Putamen (tissue), 1 donor: ENCODE measurements around the gene TRIM17.
"Not testable (repeated sequence)": the region's sequence is repeated elsewhere in the genome, so short reads cannot be mapped to it uniquely, and the experiment has no call there.

Source experiments
- DNase-seq: peaks from one replicate; pipeline ENCODE4 v3.0.0-alpha.2; 2016; ENCODE audit warnings: low spot score

The TRIM17 gene

DNA sequence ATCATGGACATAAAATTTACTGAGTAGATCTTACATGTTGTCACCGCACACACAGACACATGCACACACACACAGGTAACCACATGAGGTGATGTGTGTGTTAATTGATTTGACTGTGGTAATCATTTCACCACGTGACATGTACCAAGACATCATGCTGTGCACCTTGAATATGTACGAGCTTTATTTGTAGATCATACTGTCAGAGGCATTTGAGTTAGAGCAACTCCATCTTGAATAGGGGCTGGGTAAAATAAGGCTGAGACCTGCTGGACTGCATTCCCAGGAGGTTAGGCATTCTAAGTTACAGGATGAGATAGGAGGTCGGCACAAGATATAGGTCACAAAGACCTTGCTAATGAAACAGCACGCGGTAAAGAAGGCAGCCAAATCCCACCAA, 31.7 kb upstream of the TRIM17 start:
- DNase-seq = no peak

DNA sequence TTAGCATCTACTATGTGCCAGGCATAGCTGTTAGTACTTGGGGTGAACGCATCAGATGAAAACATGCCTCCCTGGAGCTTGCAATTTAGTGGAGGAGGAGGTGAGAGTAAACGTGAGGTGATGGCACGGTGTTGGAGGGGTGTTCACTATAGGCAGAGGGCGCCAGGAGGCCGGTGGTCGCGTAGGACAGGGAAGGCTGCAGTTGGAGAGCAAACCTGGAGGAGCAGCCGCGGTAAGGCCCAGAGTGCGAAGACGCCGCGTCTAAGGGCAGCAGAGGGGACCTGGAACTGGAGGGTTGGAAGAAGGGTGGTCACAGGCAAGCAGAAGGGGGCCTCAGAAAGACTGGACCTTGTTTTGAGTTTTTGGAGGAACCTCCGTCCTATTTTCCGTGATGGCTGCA, 30.2 kb upstream of the TRIM17 start:
- DNase-seq = no peak

DNA sequence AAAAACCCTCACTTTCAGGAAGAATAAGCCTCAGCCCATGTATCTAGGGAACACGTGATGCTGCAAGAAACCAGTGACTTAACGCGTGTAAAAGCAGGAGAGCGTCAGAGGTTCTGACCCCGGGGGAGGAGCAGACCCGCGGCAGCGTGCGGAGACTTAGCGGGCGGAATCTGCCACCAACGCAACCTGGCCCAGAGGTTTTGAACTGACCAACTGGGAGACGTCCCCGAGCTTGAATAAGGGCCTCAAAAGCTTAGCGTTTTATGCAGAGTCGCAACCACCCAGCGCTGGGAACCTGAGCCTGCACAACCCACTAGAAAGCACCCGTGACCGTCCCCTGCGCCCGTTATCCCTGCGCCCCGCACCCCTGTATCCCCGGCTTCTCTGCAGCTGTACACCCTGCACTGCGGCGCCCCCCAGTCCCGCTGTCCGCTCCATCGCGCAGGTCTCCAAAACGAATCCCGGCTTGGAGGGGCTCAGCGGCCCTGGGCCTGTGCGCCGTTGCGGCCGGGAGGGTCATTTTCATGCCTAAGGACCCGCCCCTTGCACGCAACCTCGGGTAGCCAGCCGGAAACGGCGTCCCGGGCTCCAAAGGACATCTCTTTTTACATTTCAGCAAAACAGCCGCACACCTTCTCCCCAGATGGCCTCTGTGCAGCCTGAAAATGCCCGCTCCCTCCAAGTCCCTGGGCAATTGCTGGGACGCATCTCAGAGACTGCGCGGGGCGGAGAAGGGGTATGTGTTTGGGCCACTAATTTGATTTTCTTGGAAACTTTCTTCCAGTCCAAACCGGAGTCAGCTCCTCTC, 29.4 kb upstream of the TRIM17 start:
- DNase-seq = peak; percentile 58

DNA sequence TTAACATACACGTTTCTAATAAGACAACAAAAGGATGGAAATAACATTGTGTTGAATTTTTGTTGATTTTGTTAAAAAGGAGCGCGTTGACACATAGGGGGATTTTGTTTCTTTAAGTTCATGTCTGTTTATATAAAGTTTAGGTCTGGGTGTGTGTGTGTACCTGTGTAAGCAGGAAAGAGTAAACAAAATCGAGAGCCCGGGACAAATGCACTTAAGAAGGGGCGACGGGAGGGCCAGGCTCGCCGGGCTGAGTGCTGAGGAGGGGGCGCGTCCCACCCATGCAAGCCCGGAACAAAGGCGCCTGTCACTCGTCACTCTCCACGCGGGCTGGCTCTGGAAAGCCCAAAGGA, 28.8 kb upstream of the TRIM17 start:
- no peak for DNase-seq

DNA sequence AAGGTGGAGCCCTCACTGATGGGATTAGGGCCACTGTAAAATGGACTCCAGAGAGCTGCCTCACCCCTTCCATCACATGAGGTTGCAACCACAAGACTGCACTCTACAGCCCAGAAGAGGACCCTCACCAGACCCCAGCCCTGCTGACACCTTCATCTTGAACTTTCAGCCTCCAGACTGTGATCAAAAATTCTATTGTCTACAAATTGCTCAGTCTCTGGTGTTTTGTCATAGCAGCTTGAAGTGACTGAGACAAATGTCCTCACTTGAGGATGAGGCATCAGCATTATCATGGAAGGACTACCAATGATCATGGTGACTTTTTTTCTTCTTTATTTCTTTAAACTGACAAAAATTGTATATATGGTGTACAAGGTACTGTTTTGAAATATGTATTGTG, 26.7 kb upstream of the TRIM17 start:
- no peak for DNase-seq

DNA sequence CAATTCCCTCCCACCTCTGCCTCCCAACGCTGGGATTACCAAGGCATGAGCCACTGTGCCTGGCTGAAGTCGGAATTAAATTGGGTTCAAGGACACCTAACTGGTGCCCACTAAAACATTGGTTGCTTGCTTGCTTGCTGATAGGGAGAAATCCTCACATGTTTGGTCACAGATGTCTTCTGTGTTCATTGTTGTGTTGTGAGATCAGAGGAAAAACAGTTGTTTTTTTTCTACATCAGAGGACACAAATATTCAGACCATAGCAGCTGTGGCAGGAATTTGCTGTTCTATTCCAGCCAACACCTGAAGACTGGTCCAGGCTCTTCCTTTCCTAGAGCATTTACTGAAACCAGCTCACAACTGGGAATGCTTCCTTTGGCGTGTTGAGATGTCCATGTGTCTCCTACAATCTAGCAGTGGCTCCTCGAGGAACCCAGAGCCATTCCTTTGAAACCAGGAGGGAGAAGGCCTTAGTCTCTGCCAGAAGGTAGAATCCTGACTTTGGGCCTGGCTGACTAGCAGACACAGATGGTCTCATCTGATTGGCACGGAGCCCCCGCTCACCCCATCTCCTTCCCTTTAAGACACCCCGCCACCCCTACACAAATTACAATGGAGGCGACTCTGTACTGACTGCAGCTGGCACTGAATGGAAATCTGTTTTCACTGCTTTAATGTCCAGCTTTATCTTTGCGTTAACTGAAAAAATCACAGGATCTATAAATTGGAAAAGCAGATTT, 24.3 kb upstream of the TRIM17 start:
- no peak for DNase-seq

DNA sequence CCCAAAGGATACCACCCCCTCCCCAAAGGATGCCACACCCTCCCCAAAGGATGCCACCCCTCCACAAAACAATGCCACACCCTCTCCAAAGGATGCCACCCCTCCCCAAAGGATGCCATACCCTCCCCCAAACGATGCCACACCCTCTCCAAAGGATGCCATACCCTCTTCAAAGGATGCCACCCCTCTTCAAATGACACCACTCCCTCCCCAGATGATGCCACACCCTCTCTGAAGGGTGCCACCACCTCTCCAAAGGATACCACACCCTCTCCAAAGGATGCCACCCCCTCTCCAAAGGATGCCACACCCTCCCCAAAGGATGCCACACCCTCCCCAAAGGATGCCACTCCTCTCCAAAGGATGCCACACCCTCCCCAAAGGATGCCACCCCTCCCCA, 21.6 kb upstream of the TRIM17 start:
- no peak for DNase-seq

DNA sequence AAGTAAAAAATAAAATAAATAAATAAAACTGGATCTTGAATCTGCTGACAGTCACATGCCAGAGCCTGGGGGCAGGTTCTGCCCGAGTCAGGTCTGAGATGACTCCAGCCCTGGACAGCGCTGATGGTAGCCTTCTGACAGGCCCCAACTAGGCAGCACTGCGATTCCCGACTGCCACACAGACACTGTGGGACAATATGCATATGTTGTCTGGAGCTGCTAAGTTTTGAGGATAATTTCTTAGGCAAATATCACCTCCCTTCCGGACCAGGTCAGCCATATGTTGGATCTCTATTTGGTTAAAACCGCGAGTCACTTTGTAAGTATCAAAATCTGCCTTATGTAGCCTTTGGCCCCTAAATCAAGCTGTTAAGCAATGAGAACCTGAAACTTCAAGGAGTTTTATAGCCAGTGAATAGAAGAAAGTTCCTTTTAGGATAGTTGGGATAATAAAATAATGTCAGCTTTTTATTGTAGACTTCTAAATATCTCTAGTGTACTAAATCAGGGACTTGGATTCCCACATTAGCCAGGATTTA, 20.8 kb upstream of the TRIM17 start:
- no peak for DNase-seq

DNA sequence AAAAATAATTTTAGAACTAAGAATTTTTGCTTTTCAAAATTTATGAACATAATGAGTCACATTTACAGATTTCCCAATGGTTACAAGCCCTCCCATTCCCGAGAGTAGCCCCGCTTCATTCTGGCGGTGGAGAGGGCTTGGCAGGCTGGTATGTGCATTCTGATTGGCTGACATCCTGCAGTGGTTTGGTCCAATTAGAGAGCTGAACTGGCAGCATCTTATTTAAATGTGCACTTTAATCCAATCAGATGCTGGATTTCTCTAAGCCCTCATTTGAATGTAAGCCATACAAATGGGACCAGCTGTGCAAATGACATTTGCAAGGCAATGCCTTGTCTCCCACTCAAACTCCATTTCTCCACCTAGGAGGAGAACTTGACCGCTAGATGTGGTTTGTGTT, 18.0 kb upstream of the TRIM17 start:
- DNase-seq = no peak

DNA sequence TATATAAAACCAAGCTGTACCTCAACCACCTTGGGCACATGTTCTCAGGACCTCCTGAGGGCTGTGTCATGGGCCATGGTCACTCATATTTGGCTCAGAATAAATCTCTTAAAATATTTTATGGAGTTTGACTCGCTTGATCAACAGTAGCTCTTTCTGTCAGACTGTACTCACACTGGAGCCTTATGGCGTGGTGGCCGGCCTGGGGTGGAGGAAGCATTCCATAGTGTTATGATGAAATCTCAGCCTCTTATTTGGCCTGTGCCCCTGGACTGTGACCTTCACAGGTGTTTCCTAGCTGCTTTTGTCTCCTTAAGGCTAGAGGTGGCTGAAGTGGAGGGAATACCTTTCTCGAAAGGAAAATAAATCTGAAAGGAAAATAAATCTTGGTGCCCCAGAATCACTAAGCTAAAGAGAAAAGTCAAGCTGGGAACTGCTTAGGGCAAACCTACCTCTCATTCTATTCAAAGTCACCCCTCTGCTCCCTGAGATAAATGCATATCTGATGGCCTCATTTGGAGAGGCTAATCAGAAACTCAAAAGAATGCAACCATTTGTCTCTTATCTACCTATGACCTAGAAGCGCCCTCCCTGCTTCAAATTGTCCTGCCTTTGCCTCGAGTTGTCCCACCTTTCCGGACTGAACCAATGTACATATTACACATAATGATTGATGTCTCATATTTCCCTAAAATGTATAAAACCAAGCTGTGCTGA, 16.8 kb upstream of the TRIM17 start:
- not testable (repeated sequence) for DNase-seq

DNA sequence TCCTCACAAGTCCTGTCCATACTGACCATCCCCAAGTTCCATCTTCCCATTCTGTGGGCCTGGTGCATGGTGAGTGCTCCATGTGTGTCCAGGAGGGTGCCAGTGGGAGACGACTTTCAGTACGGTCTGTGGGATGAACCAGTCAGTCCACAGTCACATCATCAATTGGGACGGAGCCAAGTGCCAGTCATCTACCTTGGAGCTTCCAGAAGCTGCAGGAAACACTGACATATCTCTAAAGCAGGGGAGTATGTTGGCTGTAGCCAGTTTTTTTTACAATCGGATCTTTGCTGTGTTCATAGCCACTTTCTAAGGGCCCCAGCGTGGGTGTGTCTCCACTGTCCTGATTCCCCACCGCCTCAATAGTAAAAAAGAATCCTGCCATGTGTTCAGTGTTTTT, 13.6 kb upstream of the TRIM17 start:
- DNase-seq = no peak

DNA sequence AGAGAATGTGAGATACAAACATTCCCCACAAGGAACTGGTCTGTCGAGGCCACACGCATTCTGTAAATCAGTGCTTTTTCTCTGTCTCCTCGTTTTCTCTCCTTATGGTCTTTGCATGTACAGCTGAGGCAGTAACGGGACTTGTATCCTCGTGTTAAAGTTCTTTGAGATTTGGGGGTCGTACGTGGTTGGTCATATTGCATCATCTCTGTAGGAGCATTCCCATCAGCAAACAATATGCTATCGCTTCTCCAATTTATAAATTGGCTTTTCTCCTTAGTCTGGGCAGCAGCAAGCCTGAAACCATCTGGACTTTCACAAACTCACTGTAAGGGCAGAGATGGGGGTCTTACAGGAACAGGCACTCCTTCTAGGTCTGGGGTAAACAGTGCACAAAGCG, 13.0 kb upstream of the TRIM17 start:
- no peak for DNase-seq

DNA sequence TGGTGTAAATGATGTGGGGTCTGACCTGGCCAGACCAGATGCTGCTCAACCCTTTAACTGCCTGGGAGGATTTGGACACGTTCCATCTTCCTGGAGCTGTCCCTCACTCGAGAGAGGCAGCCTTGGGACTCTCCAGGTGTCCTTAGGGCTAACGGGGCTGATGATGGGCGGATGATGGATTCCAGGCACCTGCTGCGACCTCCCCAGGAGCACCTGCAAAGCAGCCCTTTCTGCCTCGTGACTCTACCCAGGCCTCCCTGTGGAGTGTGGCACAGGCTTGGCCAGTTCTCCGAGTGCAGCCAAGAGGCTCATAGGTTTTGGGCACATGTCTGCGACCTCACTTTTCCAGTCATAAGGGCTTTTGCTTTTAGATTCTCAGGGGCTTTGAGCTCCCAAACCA, 12.3 kb upstream of the TRIM17 start:
- DNase-seq = no peak

DNA sequence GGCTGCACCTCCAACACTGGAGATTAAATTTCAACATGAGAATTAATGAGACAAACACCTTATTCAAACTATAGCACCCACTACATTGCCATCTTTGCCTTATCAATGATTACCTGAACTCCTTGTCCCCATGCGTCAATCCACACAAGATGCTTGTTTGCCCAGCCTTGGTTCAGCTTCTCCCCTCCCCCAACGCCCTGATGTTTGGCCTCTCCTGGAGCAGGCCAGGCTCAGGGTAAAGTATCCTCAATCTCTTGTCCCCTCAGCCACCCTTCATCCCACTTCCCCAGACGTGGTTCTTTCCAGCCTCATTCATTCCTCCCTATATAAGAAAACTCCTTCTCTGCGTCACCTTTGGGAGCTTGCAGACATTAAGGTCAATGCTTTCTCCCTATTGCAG, 11.8 kb upstream of the TRIM17 start:
- DNase-seq = no peak

DNA sequence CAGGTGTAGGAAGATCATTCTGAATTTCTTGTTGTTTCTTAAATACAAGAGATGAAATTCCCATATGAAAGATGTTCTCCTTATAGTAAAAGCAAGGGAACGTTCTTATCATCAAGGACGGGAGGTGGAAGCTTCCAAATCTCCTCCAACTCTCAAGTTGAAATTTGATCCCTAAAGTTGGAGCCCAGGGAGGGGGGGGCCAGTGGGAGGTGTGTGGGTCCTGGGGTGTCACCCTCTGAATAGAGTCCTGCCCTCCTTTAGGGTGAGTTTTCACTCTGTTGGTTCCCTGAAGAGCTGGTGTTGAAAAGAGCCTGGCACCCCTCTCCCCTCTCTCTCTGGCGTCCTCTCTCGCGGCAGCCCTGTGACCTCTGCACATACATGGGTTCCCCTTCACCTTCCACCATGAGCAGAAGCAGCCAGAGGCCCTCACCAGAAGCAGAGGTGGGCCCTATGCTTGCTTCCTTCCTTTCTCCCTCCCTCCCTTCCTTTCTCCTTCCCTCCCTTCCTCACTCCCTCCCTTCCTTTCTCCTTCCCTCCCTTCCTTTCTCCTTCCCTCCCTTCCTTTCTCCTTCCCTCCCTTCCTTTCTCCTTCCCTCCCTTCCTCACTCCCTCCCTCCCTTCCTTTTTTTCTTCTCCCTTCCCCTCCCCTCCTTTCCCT, 10.0 kb upstream of the TRIM17 start:
- no peak for DNase-seq

DNA sequence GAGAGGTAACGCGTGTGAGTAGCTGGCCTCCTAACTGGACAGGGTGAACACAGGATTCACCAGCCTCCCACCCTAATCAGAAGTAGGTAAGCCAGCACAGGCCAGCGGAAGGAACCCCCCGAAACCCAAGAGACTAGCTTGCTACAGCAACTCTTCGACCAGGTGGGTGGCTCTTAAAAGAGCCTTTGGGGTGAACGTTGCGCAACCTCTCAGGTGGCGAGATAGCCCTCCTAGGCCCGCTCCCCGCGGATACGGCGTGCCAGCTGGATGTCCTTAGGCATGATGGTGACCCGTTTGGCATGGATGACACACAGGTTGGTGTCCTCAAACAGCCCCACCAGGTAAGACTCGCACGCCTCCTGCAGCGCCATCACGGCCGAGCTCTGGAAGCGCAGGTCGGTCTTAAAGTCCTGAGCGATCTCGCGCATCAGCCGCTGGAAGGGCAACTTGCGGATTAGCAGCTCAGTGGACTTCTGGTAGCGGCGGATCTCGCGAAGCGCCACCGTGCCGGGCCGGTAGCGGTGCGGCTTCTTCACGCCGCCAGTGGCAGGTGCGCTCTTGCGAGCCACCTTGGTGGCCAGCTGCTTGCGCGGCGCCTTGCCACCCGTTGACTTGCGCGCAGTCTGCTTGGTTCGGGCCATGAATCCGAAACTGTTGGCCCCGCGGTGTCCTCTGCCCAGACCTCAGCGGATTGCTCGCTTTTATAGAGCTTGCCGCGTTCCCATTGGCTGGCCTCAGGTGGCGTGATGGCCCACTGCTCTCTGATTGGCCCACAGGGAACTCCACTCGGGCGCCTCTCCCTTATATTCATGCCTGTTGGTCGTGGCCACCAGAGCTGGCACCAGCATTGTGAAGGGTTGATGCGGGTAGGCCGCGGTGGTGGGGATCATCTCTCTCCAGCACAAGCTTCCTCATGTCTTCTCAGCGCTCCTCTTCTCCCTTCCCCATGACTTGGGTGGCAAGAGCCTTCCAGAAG, 8.3 kb upstream of the TRIM17 start:
- no peak for DNase-seq

DNA sequence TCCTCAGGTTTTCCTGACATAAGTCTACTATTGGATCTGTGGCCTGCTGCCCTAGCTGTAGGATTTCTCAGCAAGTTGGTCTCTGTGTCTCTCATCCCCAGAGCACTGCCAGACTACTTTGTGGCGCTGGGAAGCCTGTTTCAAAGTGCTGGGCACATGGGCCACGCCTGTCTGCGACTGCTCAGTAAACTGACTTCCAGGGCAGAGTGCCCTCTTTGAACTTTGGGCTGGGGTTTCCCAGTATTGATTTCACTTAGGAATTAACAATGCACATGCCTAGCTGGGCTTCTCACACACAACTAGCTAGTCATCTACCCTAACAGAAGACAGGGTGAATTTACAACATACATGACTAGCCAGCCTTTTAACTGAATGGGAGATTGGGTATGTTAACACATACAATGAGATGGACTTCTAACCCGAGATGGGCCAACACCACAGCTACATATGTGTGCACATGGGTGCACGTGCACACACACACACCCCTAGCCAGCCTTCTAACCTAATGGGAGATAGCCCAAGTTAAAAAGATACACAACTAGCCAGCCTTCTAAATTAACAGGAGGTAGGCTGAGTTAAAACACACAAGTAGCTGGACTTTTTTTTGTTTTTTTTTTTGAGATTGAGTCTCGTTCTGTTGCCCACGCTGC, 6.9 kb upstream of the TRIM17 start:
- no peak for DNase-seq

DNA sequence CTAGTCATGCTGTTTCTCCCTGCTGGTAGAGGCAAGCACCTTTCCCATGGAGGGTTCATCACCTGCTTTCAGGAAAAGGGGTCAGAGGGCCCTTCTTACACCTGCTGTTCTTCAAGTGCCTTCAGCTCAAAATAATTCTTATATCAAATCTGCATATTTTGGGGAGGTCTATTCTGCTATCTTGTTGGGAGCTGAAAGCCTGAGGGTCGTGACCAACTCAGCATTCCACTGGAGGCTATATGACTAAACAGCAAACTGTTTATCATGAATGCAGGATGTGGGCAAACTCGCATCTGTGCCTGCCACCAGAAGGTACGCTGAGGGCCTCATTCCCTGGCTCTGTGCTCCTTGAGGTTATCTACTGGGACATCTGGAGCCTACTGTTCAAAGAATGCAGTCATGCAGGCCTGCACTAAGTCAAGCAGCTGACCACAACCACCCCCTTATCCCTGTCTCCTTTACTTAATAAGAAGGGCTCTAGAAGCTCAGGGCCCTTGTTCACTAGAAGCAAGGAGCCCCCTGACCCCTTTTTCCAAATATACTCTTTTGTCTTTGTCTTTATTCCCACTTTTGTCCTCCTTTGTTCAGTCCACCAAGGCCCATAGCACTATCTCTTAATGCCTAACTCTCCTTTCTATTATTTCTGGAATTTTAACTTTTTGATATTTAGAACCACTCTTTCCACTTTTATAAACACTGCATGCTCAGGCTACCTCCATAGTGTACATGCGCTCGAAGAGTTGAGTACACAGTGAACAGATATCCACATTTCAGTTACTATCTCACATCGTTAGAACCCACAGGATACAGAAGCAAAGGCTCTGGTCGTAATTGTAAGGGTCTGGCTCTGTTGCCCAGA, 4.5 kb upstream of the TRIM17 start:
- DNase-seq = no peak

DNA sequence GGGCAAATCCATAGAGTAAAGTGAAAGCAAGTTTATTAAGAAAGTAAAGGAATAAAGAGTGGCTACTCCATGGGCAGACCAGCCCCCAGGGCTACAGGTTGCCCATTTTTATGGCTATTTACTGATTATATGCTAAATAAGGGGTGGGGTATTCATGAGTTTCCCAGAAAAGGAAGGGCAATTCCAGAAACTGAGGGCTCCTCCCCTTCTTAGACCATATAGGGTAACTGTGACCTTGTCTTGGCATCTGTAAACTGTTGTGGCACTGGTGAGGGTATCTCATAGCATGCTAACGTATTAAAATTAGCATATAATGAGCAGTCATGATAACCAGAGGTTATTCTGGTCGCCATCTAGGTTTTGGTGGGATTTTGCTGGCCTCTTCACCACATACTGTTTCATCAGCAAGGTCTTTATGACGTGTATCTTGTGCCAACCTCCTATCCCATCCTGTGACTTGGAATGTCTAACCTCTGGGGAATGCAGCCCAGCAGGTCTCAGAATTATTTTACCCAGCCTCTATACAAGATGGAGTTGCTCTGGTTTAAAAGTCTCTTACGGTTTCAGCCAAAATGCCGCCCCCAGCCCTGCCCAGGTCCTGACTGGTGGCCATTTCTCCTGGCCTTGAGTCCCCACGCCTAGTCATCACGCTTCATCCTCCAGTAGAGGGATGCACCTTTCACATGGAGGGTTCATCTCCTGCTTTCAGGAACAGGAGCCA, 982 bp upstream of the TRIM17 start:
- no peak for DNase-seq
